WERI-Rb-1 (cell line): ENCODE data around the gene CCDC160.
A peak's percentile ranks its signal among the peaks of the same experiment; 100 is the strongest.

ENCODE experiments used
- DNase-seq: peaks from one replicate; pipeline ENCODE4 v3.0.0-alpha.2; 2020
- H3K27ac ChIP-seq: fragments of 250-450 bp; sonication (Bioruptor Pico); 2 replicates; pipeline ENCODE4 v1.5.1; 2020; ENCODE audit warnings: mild to moderate bottlenecking, moderate library complexity
- H3K27me3 ChIP-seq: fragments of 250-450 bp; sonication (Bioruptor Pico); 2 replicates; pipeline ENCODE4 v1.5.1; 2021; ENCODE audit warnings: mild to moderate bottlenecking, low read depth, moderate library complexity; ENCODE audit not compliant: insufficient read depth, severe bottlenecking
- H3K36me3 ChIP-seq: fragments of 250-450 bp; sonication (Bioruptor Pico); 2 replicates; pipeline ENCODE4 v1.5.1; 2020; ENCODE audit warnings: mild to moderate bottlenecking, moderate library complexity
- H3K4me3 ChIP-seq: 2 replicates; pipeline ENCODE4 v1.5.1; 2011; ENCODE audit warnings: low read depth, mild to moderate bottlenecking, control low read depth, low read length
- H3K9me3 ChIP-seq: fragments of 250-450 bp; sonication (Bioruptor Pico); 2 replicates; pipeline ENCODE4 v1.5.1; 2021; ENCODE audit warnings: mild to moderate bottlenecking, moderate library complexity; ENCODE audit not compliant: severe bottlenecking
- TF ChIP-seq, protein P1 (sequence below): IDR thresholded peaks from 2 replicates; pipeline ENCODE4 v1.5.1; 2011; ENCODE audit warnings: low read depth, mild to moderate bottlenecking, control low read depth, inconsistent platforms, low read length

Gene CCDC160

DNA sequence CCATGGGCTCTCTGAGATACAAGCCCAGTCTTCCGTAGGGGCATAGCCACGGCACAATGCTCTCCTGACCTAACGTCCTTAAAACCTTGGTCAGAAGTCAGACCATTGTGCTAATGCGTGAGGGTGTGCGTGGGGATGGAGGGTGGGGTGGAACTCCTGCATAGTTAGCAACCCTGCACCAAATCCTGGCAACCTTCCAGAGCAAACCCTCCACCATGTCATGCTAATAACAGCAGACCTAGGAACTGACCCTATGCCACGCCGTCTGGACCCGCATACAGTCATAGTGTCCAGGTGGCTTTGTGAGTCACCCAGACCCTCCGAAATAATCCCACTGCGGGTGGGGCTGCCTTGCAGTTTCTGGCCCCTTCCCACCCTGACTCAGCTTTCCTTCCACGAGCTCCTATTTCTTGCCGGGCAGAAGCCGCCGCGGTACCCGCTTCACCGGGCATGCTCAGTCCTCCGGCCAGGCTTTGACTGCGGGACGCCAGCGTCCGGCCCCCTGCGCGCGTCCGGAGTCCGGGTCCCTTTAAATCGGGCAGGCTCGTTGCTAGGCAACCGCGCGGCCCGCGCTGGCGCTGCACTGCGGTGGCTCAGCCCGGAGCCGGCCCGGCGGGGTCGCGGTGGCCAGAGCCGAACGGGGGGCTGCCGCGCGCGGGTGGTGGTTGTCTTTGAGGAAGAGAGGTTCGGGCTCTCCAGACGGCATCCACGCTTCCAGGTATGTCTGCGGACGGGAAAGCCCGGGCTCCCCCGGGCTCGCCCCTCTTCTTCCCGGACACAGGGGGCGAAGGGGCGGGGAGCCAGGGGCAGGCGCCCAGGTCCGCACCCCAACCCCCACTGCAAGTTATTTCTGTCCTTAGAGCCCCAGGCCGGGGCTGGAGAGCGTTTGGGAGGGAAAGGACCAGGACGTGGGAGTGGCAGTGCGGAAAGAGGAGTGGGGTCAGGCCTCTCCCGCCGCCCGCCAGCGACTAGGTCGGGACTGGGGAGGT, at the start of gene CCDC160:
CCDC160 (plus strand) TSS at position 557 of the 989 bp plus-strand sequence. CDS start 7,619 bp downstream, outside the sequence.
- Histone ChIP-seq H3K9me3 (peaks cover 2% of the 10 kb centered on the region), H3K36me3 (no peaks in the 10 kb centered on the region), H3K4me3 (no peak within 1 kb of the TSS), H3K27ac (no peak within 1 kb of the TSS), H3K27me3 (peaks cover 73% of the 10 kb centered on the region)
- TF ChIP-seq, protein P1, sequence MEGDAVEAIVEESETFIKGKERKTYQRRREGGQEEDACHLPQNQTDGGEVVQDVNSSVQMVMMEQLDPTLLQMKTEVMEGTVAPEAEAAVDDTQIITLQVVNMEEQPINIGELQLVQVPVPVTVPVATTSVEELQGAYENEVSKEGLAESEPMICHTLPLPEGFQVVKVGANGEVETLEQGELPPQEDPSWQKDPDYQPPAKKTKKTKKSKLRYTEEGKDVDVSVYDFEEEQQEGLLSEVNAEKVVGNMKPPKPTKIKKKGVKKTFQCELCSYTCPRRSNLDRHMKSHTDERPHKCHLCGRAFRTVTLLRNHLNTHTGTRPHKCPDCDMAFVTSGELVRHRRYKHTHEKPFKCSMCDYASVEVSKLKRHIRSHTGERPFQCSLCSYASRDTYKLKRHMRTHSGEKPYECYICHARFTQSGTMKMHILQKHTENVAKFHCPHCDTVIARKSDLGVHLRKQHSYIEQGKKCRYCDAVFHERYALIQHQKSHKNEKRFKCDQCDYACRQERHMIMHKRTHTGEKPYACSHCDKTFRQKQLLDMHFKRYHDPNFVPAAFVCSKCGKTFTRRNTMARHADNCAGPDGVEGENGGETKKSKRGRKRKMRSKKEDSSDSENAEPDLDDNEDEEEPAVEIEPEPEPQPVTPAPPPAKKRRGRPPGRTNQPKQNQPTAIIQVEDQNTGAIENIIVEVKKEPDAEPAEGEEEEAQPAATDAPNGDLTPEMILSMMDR, result no peak
- DNase-seq, result peak; percentile 16

DNA sequence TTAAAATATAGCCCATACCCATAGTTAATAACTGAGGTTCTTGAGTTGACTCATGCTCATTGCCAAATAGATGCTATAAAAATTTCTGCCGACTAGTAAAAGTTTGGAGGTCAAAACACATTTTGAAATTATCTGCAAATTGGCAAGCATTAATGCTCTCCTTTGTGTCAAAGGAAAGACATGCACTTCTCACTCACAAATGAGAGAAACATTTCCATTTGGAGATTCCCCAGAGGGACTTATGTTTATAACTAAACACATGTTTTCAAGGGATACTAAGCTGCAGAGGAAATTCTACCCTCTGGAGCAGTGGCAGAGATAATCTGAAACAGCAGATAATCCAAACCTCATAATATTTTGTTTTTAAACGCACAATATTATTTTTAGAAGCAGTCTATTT, 45.7 kb upstream of the CCDC160 start:
- no peak for DNase-seq
- TF ChIP-seq, protein P1, result no peak
- Histone ChIP-seq H3K27me3 (peaks cover 67% of the 10 kb centered on the region), H3K36me3 (no peaks in the 10 kb centered on the region), H3K9me3 (no peaks in the 10 kb centered on the region), H3K4me3 (no peak overlapping the region), H3K27ac (no peak overlapping the region)

DNA sequence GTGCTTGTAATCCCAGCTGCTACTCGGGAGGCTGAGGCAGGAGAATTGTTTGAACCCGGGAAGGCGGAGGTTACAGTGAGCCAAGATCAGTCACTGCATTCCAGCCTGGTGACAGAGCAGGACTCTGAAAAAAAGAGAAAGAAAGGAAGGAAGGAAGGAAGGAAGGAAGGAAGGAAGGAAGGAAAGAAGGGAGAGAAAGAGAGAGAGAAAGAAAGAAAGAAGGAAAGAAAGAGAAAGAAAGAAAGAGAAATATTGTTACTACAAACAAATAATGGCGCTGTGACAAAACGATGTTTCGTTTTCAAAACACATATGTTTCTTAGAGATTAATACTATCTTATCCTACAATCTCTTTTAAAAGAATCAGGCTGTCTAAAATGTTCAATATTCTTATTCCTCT, 42.1 kb upstream of the CCDC160 start:
- H3K9me3 ChIP-seq, result no peaks in the 10 kb centered on the region
- no peak for DNase-seq
- peaks cover 53% of the 10 kb centered on the region for H3K27me3 ChIP-seq
- H3K4me3 ChIP-seq, result no peak overlapping the region
- no peaks in the 10 kb centered on the region for H3K36me3 ChIP-seq
- TF ChIP-seq, protein P1, result no peak
- H3K27ac ChIP-seq, result no peak overlapping the region

DNA sequence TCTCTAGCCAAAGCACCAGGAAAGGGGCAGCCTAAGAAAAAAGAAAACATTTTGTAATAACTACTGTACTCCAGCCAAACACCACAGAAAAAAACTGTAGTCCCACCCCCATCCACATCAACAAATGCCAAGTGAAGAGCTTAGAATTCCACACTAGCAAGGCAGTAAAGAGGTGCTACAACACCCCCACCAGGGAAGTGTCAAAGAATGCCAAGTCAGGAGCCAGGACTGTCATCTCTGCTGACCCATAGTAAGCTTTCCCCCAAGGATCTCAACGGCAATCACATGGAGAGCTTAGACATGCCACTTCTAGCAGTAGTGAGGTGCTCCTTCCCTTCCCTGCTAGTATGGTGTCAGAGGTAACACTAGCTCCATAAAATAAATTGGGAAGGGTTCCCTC, 34.4 kb upstream of the CCDC160 start:
- H3K4me3 ChIP-seq, result no peak overlapping the region
- H3K9me3 ChIP-seq, result no peaks in the 10 kb centered on the region
- DNase-seq, result no peak
- no peaks in the 10 kb centered on the region for H3K36me3 ChIP-seq
- no peak overlapping the region for H3K27ac ChIP-seq
- peaks cover 39% of the 10 kb centered on the region for H3K27me3 ChIP-seq
- TF ChIP-seq, protein P1, result no peak

DNA sequence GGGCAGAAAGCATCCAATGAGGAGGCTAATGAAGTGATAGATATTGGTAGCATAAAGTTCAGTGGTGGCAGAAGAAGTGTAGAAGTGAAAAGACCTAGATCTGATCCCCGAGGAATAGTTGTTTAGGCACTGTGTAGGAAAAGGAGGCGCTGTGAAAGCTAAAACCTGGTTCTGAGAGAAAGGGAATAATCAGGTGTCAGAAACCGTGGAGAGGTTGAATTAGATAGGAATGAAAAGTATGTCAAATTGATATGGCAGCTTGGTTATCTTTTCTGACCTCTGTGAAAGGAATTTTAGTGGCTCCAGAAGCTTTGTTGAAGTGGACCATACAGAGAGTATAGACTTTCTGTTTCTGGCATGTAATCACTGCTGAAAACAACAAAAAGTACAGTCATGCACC, 30.8 kb upstream of the CCDC160 start:
- Histone ChIP-seq H3K4me3 (no peak overlapping the region), H3K9me3 (no peaks in the 10 kb centered on the region), H3K36me3 (no peaks in the 10 kb centered on the region), H3K27ac (no peak overlapping the region), H3K27me3 (peaks cover 36% of the 10 kb centered on the region)
- no peak for DNase-seq
- TF ChIP-seq, protein P1, result no peak
